AG04449 (cell line): Measurements from ENCODE around the gene BRIP1.
"Not testable (repeated sequence)": the region's sequence is repeated elsewhere in the genome, so short reads cannot be mapped to it uniquely, and the experiment has no call there.

ENCODE experiments used
- CTCF ChIA-PET: fragments of 350-600 bp; formaldehyde crosslinking; extraction: SDS; loops from one replicate; lab custom pipeline; 2021; ENCODE audit warnings: antibody characterized with exemption; lab: Yijun Ruan, JAX
- POLR2A ChIA-PET: fragments of 400-600, 350-600 bp; formaldehyde crosslinking; extraction: SDS; loops from one replicate; lab custom pipeline; 2020; ENCODE audit warnings: antibody characterized with exemption, inconsistent platforms; lab: Yijun Ruan, JAX
- DNase-seq: peaks from one replicate; pipeline ENCODE4 v3.0.0-alpha.2; 2010; ENCODE audit warnings: low read depth, low spot score
- H3K4me3 ChIP-seq: 2 replicates; pipeline ENCODE4 v1.5.1; 2011; ENCODE audit warnings: low read depth, mild to moderate bottlenecking, control low read depth, low read length
- CTCF ChIP-seq: IDR thresholded peaks from one replicate; pipeline ENCODE4 v1.5.1; 2011; ENCODE audit warnings: mild to moderate bottlenecking, moderate library complexity, low read length, control low read depth, inconsistent platforms; ENCODE audit not compliant: insufficient read depth; ENCODE audit errors: missing control alignments

BRIP1 gene

GRCh38 chr17:61897548-61898180 is 34.3 kb upstream of the BRIP1 start:
- CTCF ChIA-PET, result interaction anchor here (3.1 kb wide), 1 partner anchor 212 kb away, joined by 9 read pairs; no protein-coding TSS in a partner anchor

GRCh38 chr17:61895391-61895790 is 32.1 kb upstream of the BRIP1 start:
- ChIA-PET POLR2A (no interaction called here), CTCF (no interaction called here)
- no peak for TF ChIP-seq CTCF
- H3K4me3 ChIP-seq, result no peak overlapping the region
- DNase-seq, result no peak

More at GRCh38 chr17:61897548-61898180, 34.3 kb upstream of the BRIP1 start:
- POLR2A ChIA-PET, result no interaction called here
- H3K4me3 ChIP-seq, result no peak overlapping the region
- DNase-seq, result no peak
- no peak for TF ChIP-seq CTCF

GRCh38 chr17:61894310-61894709 is 31.0 kb upstream of the BRIP1 start:
- CTCF ChIA-PET, H3K4me3 ChIP-seq, DNase-seq: not testable (repeated sequence)
- POLR2A ChIA-PET, result interaction anchor here (0.7 kb wide), 1 partner anchor 110 kb away, joined by 3 read pairs; no protein-coding TSS in a partner anchor

GRCh38 chr17:61887733-61888132 is 24.4 kb upstream of the BRIP1 start:
- DNase-seq, POLR2A ChIA-PET, CTCF ChIA-PET, H3K4me3 ChIP-seq: not testable (repeated sequence)

GRCh38 chr17:61885865-61886264 is 22.5 kb upstream of the BRIP1 start:
- POLR2A ChIA-PET, DNase-seq, H3K4me3 ChIP-seq, CTCF ChIA-PET: not testable (repeated sequence)

GRCh38 chr17:61884864-61885263 is 21.5 kb upstream of the BRIP1 start:
- H3K4me3 ChIP-seq, result no peak overlapping the region
- ChIA-PET POLR2A (no interaction called here), CTCF (interaction anchor here (0.7 kb wide), 1 partner anchor 10 kb away, joined by 3 read pairs; no protein-coding TSS in a partner anchor)
- TF ChIP-seq CTCF, result no peak
- no peak for DNase-seq

- CTCF ChIA-PET, result no interaction called here
- H3K4me3 ChIP-seq, result no peak overlapping the region
- POLR2A ChIA-PET, result no interaction called here
- TF ChIP-seq CTCF, result no peak
- DNase-seq, result no peak
Observed at GRCh38 chr17:61880589-61881102, 17.3 kb upstream of the BRIP1 start.
